HG02870 (cell line): Measurements from ENCODE around the gene BMPR2.
"Not testable (repeated sequence)": the region's sequence is repeated elsewhere in the genome, so short reads cannot be mapped to it uniquely, and the experiment has no call there.

ENCODE experiments used
- ATAC-seq: cut with Tn5 transposase; IDR thresholded peaks from one replicate; pipeline ENCODE4 v1.9.1; 2021; ENCODE audit warnings: mild to moderate bottlenecking, moderate library complexity; ENCODE audit not compliant: unreplicated experiment

BMPR2 gene

GRCh38 chr2:202378662-202379358 lies 2.7 kb downstream of the BMPR2 start:
- no peak for ATAC-seq

GRCh38 chr2:202382684-202383083 lies 6.6 kb downstream of the BMPR2 start:
- no peak for ATAC-seq

- ATAC-seq = not testable (repeated sequence)
These were observed 10.4 kb downstream of the BMPR2 start for GRCh38 chr2:202386495-202386894.

GRCh38 chr2:202387608-202388342 lies 11.6 kb downstream of the BMPR2 start:
- ATAC-seq = no peak

GRCh38 chr2:202400941-202401340 lies 24.8 kb downstream of the BMPR2 start:
- no peak for ATAC-seq

- peak; percentile 58 for ATAC-seq
These were observed 29.7 kb downstream of the BMPR2 start for GRCh38 chr2:202405798-202406197.

GRCh38 chr2:202406445-202406978 lies 30.4 kb downstream of the BMPR2 start:
- no peak for ATAC-seq

- ATAC-seq = no peak
These were observed 32.5 kb downstream of the BMPR2 start for GRCh38 chr2:202408546-202409140.

GRCh38 chr2:202410092-202410491 lies 34.0 kb downstream of the BMPR2 start:
- ATAC-seq = no peak

- no peak for ATAC-seq
These were observed 35.0 kb downstream of the BMPR2 start for GRCh38 chr2:202411097-202411496.

GRCh38 chr2:202418027-202418426 lies 41.9 kb downstream of the BMPR2 start:
- ATAC-seq = no peak

- ATAC-seq = no peak
These were observed 42.4 kb downstream of the BMPR2 start for GRCh38 chr2:202418511-202418910.

GRCh38 chr2:202423139-202423538 lies 47.0 kb downstream of the BMPR2 start:
- ATAC-seq = no peak

- no peak for ATAC-seq
These were observed 48.9 kb downstream of the BMPR2 start for GRCh38 chr2:202425036-202425435.

GRCh38 chr2:202426751-202427150 lies 50.6 kb downstream of the BMPR2 start:
- ATAC-seq = no peak

- ATAC-seq = no peak
These were observed 53.2 kb downstream of the BMPR2 start for GRCh38 chr2:202429164-202429980.

GRCh38 chr2:202432776-202433175 lies 56.6 kb downstream of the BMPR2 start:
- no peak for ATAC-seq

- ATAC-seq = no peak
These were observed 58.3 kb downstream of the BMPR2 start for GRCh38 chr2:202434472-202434871.

GRCh38 chr2:202436626-202437025 lies 60.5 kb downstream of the BMPR2 start:
- ATAC-seq = no peak

GRCh38 chr2:202440117-202440516 lies 64.0 kb downstream of the BMPR2 start:
- not testable (repeated sequence) for ATAC-seq

- no peak for ATAC-seq
These were observed 66.8 kb downstream of the BMPR2 start for GRCh38 chr2:202442882-202443281.
